Amniotic stem cell (primary cell): ENCODE measurements around the gene CRABP2.

ENCODE experiments used
- DNase-seq: peaks from one replicate; lab custom pipeline; 2025; lab: John Stamatoyannopoulos, UW

The CRABP2 gene

GRCh38 chr1:156654700-156655099 is 50.7 kb downstream of the CRABP2 start:
- DNase-seq, result no peak

GRCh38 chr1:156652992-156653355 is 52.4 kb downstream of the CRABP2 start:
- no peak for DNase-seq

- no peak for DNase-seq
Measured at GRCh38 chr1:156652131-156652991, 53.0 kb downstream of the CRABP2 start.
